ENCODE results near the gene TMEM200A.

DNA sequence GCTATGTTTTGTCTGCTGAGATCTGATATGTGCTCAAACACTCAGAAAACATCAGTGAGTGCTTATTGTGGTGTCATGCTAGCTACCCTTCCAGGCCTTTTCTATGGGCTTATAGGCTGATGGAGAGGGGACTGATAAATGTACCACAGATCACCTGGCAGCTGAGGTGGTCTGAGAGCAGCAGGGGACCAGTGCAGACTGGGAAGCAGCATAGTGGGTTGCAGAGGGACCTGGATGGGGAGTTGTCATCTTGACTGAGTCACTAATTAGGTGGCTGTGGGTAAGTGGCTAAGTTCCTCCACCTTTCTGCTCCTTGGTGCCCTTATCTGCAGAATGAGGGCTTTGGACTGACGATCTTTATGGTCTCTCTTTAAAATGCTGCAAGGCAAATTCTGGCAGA is 2.8 kb downstream of the TMEM200A start:
- TF ChIP-seq POLR2AphosphoS5 (IDR thresholded peaks at IDR 0.05; ENCODE audit: low read depth, low read length), result no peak
- TF ChIP-seq, protein P1, sequence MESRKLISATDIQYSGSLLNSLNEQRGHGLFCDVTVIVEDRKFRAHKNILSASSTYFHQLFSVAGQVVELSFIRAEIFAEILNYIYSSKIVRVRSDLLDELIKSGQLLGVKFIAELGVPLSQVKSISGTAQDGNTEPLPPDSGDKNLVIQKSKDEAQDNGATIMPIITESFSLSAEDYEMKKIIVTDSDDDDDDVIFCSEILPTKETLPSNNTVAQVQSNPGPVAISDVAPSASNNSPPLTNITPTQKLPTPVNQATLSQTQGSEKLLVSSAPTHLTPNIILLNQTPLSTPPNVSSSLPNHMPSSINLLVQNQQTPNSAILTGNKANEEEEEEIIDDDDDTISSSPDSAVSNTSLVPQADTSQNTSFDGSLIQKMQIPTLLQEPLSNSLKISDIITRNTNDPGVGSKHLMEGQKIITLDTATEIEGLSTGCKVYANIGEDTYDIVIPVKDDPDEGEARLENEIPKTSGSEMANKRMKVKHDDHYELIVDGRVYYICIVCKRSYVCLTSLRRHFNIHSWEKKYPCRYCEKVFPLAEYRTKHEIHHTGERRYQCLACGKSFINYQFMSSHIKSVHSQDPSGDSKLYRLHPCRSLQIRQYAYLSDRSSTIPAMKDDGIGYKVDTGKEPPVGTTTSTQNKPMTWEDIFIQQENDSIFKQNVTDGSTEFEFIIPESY (IDR thresholded peaks at IDR 0.05; ENCODE audit: extremely low read depth, insufficient replicate concordance, low read length), result no peak
- TF ChIP-seq, protein P2, sequence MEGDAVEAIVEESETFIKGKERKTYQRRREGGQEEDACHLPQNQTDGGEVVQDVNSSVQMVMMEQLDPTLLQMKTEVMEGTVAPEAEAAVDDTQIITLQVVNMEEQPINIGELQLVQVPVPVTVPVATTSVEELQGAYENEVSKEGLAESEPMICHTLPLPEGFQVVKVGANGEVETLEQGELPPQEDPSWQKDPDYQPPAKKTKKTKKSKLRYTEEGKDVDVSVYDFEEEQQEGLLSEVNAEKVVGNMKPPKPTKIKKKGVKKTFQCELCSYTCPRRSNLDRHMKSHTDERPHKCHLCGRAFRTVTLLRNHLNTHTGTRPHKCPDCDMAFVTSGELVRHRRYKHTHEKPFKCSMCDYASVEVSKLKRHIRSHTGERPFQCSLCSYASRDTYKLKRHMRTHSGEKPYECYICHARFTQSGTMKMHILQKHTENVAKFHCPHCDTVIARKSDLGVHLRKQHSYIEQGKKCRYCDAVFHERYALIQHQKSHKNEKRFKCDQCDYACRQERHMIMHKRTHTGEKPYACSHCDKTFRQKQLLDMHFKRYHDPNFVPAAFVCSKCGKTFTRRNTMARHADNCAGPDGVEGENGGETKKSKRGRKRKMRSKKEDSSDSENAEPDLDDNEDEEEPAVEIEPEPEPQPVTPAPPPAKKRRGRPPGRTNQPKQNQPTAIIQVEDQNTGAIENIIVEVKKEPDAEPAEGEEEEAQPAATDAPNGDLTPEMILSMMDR (IDR thresholded peaks at IDR 0.05 in 2 of 3, conservative IDR thresholded peaks at IDR 0.05 in 1 of 3; ENCODE audit: borderline replicate concordance in 1 of 3, insufficient read depth in 1 of 3, low read depth in 2 of 3, low read length in 2 of 3), result no peak
- TF ChIP-seq, protein P3, sequence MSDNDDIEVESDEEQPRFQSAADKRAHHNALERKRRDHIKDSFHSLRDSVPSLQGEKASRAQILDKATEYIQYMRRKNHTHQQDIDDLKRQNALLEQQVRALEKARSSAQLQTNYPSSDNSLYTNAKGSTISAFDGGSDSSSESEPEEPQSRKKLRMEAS (IDR thresholded peaks at IDR 0.05), result no peak
- TF ChIP-seq RAD21 (IDR thresholded peaks at IDR 0.05; ENCODE audit: low read depth), result no peak
- TF ChIP-seq CEBPB (IDR thresholded peaks at IDR 0.05; ENCODE audit: low read depth), result no peak
- no peak for TF ChIP-seq SP1 (IDR thresholded peaks at IDR 0.05; ENCODE audit: low read depth)
